Heart left ventricle (tissue), 16 donors: Measurements from ENCODE around the gene SIGLEC1. TPM values are rescaled to one million over a fixed set of nuclear protein-coding genes. Genes with fewer than 3 reads are reported as not detected.
A peak's percentile ranks its signal among the peaks of the same experiment; 100 is the strongest.

Experiments used
- ATAC-seq, 4 donors: fragments of 200-7000 bp; cut with Tn5 transposase; one replicate each; pipeline ENCODE4 v1.9.1; 2020 to 2022; ENCODE audit warnings: moderate library complexity in 4 of 4, mild to moderate bottlenecking in 3 of 4, moderate number of reproducible peaks in 1 of 4
- DNase-seq, 5 donors: peaks; one replicate each; pipeline ENCODE4 v3.0.0-alpha.2; 2020
- H3K27ac ChIP-seq, 12 donors: fragments of 200-600 bp; sonication (generic) in 4 of 12; one replicate each; pipeline versions ENCODE4 v1.5.0 to v1.8.0; 2016 to 2022; ENCODE audit warnings: mild to moderate bottlenecking in 2 of 12
- H3K27me3 ChIP-seq, 9 donors: fragments of 200-600 bp; sonication (generic) in 2 of 9; one replicate each; pipeline versions ENCODE4 v1.5.1 to v1.8.0; 2016 to 2022; ENCODE audit warnings: mild to moderate bottlenecking in 3 of 9
- H3K36me3 ChIP-seq, 9 donors: fragments of 200-600 bp; sonication (generic) in 2 of 9; one replicate each; pipeline versions ENCODE4 v1.5.0 to v1.8.0; 2018 to 2022; ENCODE audit warnings: mild to moderate bottlenecking in 2 of 9
- H3K4me1 ChIP-seq, 12 donors: fragments of 200-600 bp; sonication (generic) in 4 of 12; one replicate each; pipeline versions ENCODE4 v1.5.0 to v1.8.0; 2016 to 2022; ENCODE audit warnings: mild to moderate bottlenecking in 3 of 12
- H3K4me3 ChIP-seq, 12 donors: fragments of 200-600 bp; sonication (generic) in 4 of 12; one replicate each; pipeline versions ENCODE4 v1.5.0 to v1.8.0; 2017 to 2022; ENCODE audit warnings: mild to moderate bottlenecking in 9 of 12, moderate library complexity in 4 of 12
- H3K9me3 ChIP-seq, 12 donors: fragments of 200-600 bp; sonication (generic) in 4 of 12; one replicate each; pipeline versions ENCODE4 v1.5.0 to v1.8.0; 2016 to 2022; ENCODE audit warnings: mild to moderate bottlenecking in 1 of 12
- CTCF ChIP-seq, 12 donors: fragments of 200-600 bp; sonication (generic) in 4 of 12; IDR thresholded peaks; one replicate each; pipeline versions ENCODE4 v1.5.0 to v1.8.0; 2018 to 2022; ENCODE audit warnings: antibody characterized with exemption in 12 of 12, mild to moderate bottlenecking in 5 of 12
- POLR2A ChIP-seq, 2 donors: fragments of 450-650 bp; IDR thresholded peaks; one replicate each; pipeline ENCODE4 v1.6.1; 2017; ENCODE audit warnings: antibody characterized with exemption in 2 of 2, mild to moderate bottlenecking in 2 of 2, moderate library complexity in 2 of 2
- WGBS, 4 donors: extraction: QIAGEN DNeasy Blood & Tissue Kit in 2 of 4; methylation state at CpG; one replicate each; pipeline versions ENCODE4 v1.1.5 to v1.1.7; 2013 to 2018; 5-methylcytosine and 5-hydroxymethylcytosine counted together
- intact Hi-C, 10 donors: fragments of 100-400 bp; cut with DNase I; formaldehyde crosslinking; loops; one replicate each; pipeline versions ENCODE4 v1.11.1 to v1.14.2; 2022
- polyA plus RNA-seq, 2 donors: library from polyadenylated mRNA; stranded (reverse); fragments of 200-250 nt; gene quantifications; one replicate each; pipeline ENCODE4 v1.2.3, GENCODE V29; 2013
- total RNA-seq, 9 donors: library from RNA; depleted of rRNA in 2 of 9; stranded (reverse); fragments of >200 nt in 2 of 9; fragmentation: NEBNext Ultra II Directional in 3 of 9; extraction: Animal tissue kit (Norgen Biotek cat#: 25700) in 3 of 9; gene quantifications; one replicate each; pipeline versions ENCODE4 v1.1.0 to v1.2.4, GENCODE V29; 2016 to 2023
- donor health status: ischemic (EF 13 %, LVEDD 7.1; RV severe dilation, severe dysfunction).
- donor health status: healthy with polysubstance abuse.
- donor health status: DM: no; HTN: yes; CAD: no.
- donor health status: DM: no; HTN: no; CAD: no.
- donor health status: ischemic (EF 25% LVEDD 6.9; RV normal size, moderate dysfunction).
- donor health status: ischemic (EF 25% LVEDD 5.7; RV mildly dilated, moderate dysfunction).
- donor health status: healthy.
- donor health status: DM: yes; HTN: yes; CAD: no.
- donor health status: ischemic (EF 35%, LVEDD 5.7; RV mildly dilated, moderate dysfunction).
- donor health status: nonischemic (EF 11% LVEDD 7.7; RV severe dilation, severe dysfunction).
- donor health status: DM: yes; HTN: yes; CAD: no.
- donor health status: PGD.
- donor health status: ischemic (EF 29% LVEDD 5.4; RV normal size, mild dysfunction).
- donor health status: nonischemic (EF 23%, LVEDD 6.1; RV moderate dilation, normal function).

SIGLEC1 gene
- total and polyA plus RNA-seq, 11 donors = 1.5 to 51.9 (median 5.7) TPM

DNA sequence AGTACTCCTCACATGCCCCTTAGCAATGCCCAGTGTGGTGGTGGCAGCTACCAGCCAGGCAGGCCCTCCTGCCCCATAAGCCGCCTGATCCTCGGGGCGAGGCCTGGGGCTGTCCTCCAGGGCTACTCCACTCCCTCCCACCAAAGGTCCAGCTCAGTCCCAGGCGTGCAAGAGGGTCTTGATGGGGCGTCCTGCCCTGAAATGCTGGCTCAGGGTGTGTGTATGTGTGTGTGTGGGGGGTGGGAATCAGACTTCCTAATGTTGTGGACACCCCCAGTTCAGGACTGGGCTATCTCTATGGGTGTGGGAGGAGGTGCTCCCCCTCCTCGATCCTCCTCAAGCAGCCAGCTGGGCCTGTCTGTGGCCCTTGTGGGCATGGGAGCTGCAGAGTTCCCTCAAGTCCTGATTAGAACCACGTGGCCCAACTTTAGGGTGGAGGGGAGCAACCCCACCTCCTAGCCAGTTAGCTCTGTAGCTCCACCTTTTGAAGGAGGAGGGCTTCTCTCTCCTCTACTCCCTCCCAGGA, 27.6 kb upstream of the SIGLEC1 start:
- intact Hi-C loops = loop anchor here in 1 of 10 donors (1.0 kb wide), 1 partner anchor 10 kb away; no protein-coding TSS in a partner anchor
- peaks cover 0 to 77% (median 38%) of the 10 kb centered on the region in 12 donors for H3K4me1 ChIP-seq
- no peaks in the 10 kb centered on the region for H3K9me3 ChIP-seq
- TF ChIP-seq CTCF (IDR thresholded peaks at IDR 0.05) (no peak), POLR2A (IDR thresholded peaks at IDR 0.05) (no peak)
- ATAC-seq (no peak), DNase-seq (peak in 1 of 5 donors; percentile 54)
- 57 to 71% (median 69%) methylated on average over 6 to 7 of the region's 7 CpGs for WGBS, 4 donors
- H3K4me3 ChIP-seq = no peak overlapping the region
- H3K27ac ChIP-seq = peak overlapping the region; percentile 70 to 95 (median 86)
- peaks cover 0 to 30% (median 8%) of the 10 kb centered on the region in 9 donors for H3K36me3 ChIP-seq
- H3K27me3 ChIP-seq = peaks cover 0 to 5% (median 0%) of the 10 kb centered on the region in 9 donors

- Histone ChIP-seq H3K27me3 (no peaks in the 10 kb centered on the region), H3K4me1 (peaks cover 0 to 77% (median 38%) of the 10 kb centered on the region in 12 donors), H3K36me3 (peaks cover 0 to 24% (median 5%) of the 10 kb centered on the region in 9 donors), H3K9me3 (no peaks in the 10 kb centered on the region), H3K27ac (peak overlapping the region; percentile 70 to 95 (median 86)), H3K4me3 (peak overlapping the region in 3 of 12 donors; percentile 5 to 21 (median 8))
- 45 to 67% (median 60%) methylated on average over 18 to 19 of the region's 19 CpGs for WGBS, 4 donors
- DNase-seq (peak; percentile 68 to 79 (median 75)), ATAC-seq (peak; percentile 66 to 93 (median 79))
- TF ChIP-seq POLR2A (IDR thresholded peaks at IDR 0.05) (no peak), CTCF (IDR thresholded peaks at IDR 0.05) (no peak)
- intact Hi-C loops = loop anchor here in 1 of 10 donors (1.0 kb wide), 1 partner anchor 9 kb away; no protein-coding TSS in a partner anchor
These were observed 26.9 kb upstream of the SIGLEC1 start for GRCh38 chr20:3739054-3739925.

DNA sequence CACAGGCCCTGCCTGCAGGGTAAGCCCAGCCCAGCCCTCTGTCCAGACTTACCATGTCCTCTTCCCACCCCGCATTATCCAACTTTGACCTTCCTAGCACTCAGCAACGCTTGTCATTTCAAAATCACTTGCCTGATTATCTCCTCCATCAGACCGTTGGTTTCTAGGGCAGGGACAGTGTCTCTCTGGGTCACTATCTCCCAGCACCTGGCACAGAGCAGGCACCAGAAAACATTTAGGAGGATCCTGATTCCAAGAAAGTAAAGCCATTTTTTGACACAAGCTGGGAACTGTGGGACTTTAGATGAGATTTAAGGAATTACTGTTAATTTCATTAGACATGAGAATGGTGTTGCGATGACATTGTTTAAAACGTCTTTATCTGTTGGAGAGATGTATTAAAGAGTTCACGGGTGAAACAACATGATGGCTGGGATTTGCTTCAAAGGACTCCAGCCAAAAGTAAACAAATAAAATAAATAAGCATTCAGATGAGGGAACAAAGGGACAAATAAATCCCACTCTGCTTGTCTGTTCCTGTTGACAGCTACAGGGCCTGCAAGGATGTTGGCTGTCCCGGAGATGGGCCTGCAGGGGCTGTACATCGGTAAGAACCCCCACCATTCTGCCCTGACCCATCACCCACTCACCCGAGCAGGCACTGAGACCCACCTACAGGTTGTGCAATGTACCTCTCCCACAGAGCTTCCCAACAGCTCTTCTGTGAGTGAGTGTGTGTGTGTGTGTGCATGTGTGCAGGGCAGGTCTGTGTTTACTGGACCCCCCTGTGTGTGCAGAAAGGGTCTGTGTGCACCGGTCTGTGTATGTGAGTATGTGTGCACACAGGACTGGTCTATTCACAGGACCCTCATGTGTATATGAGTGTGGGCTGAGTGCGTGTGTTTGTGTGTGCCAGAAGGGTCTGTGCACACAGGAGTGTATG, 26.0 kb upstream of the SIGLEC1 start:
- H3K4me1 ChIP-seq = peaks cover 0 to 79% (median 34%) of the 10 kb centered on the region in 12 donors
- no peak for ATAC-seq
- intact Hi-C loops = loop anchor here in 1 of 10 donors (1.0 kb wide), 1 partner anchor 8 kb away; no protein-coding TSS in a partner anchor

More for the DNA sequence above, 26.0 kb upstream of the SIGLEC1 start:
- Histone ChIP-seq H3K4me3 (peak overlapping the region in 4 of 12 donors; percentile 4 to 21 (median 6)), H3K27me3 (peaks cover 0 to 2% (median 0%) of the 10 kb centered on the region in 9 donors), H3K27ac (peak overlapping the region in 10 of 12 donors; percentile 22 to 92 (median 52)), H3K36me3 (peaks cover 0 to 15% (median 0%) of the 10 kb centered on the region in 9 donors), H3K9me3 (no peaks in the 10 kb centered on the region)
- TF ChIP-seq POLR2A (IDR thresholded peaks at IDR 0.05) (no peak), CTCF (IDR thresholded peaks at IDR 0.05) (no peak)
- WGBS, 4 donors = 51 to 62% (median 54%) methylated on average over 10 to 11 of the region's 11 CpGs
- peak in 1 of 5 donors; percentile 48 for DNase-seq
